Germinal center (tissue), 1 donor: ENCODE data around the gene ZBTB20.

Source experiments
- DNase-seq: peaks from one replicate; pipeline ENCODE4 v3.0.0; 2012; ENCODE audit warnings: mixed read lengths, low spot score

Gene ZBTB20

GRCh38 chr3:114290911-114291901, 855.9 kb downstream of the ZBTB20 start:
- DNase-seq: peak; percentile 89

DNA sequence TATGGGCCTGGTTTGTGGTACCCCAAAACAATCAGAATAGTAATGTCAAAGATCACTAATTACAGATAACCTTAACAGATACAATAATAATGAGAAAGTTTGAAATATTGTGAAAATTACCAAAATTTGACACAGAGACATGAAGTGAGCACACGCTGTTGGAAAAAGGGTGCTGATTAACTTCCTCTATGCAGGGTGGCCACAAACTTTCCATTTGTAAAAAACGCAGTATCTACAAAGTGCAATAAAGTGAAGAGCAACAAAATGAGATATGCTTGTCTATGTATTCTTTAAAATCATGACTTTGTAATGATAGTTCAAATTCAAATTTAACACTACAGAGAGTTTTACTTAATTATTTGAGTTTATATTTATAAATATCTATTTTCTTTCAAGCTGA, 860.8 kb downstream of the ZBTB20 start:
- DNase-seq: no peak

- DNase-seq: no peak
These were observed 861.3 kb downstream of the ZBTB20 start for GRCh38 chr3:114285648-114286230.

GRCh38 chr3:114284644-114285043, 862.4 kb downstream of the ZBTB20 start:
- DNase-seq: no peak
